Loucy (cell line): ENCODE data around the gene INO80C.

Experiments used
- EZH2phosphoT487 ChIP-seq: fragments of 200-600 bp; IDR thresholded peaks from 2 replicates; pipeline ENCODE4 v1.6.1; 2018; ENCODE audit warnings: antibody characterized with exemption, mild to moderate bottlenecking, moderate library complexity, borderline replicate concordance
- TF ChIP-seq, protein P1 (sequence below): fragments of 200-600 bp; sonication (generic); conservative IDR thresholded peaks from 2 replicates; pipeline ENCODE4 v1.5.1; 2014; ENCODE audit warnings: mild to moderate bottlenecking, antibody characterized with exemption, low read length

DNA sequence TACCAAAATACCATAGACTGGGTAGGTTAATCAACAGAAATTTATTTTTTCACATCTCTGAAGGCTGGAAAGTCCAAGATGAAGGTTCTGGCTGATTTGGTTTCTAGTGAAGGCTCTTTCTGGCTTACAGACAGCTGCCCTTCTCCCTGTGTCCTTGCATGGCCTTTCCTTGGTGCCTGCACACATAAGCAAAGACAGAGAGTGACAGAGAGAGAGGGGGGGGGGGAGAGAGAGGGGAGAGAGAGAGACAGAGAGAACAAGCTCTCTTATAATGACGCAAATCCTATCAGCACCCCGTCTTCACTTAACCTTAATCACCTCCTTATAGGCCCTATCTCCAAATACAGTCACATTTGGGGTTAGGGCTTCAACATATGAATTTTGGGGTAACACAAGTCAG, 53.9 kb downstream of the INO80C start:
- TF ChIP-seq, protein P1, sequence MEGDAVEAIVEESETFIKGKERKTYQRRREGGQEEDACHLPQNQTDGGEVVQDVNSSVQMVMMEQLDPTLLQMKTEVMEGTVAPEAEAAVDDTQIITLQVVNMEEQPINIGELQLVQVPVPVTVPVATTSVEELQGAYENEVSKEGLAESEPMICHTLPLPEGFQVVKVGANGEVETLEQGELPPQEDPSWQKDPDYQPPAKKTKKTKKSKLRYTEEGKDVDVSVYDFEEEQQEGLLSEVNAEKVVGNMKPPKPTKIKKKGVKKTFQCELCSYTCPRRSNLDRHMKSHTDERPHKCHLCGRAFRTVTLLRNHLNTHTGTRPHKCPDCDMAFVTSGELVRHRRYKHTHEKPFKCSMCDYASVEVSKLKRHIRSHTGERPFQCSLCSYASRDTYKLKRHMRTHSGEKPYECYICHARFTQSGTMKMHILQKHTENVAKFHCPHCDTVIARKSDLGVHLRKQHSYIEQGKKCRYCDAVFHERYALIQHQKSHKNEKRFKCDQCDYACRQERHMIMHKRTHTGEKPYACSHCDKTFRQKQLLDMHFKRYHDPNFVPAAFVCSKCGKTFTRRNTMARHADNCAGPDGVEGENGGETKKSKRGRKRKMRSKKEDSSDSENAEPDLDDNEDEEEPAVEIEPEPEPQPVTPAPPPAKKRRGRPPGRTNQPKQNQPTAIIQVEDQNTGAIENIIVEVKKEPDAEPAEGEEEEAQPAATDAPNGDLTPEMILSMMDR: no peak
- no peak for TF ChIP-seq EZH2phosphoT487
